C4-2B (cell line): ENCODE results near the gene SSTR4.
A peak's percentile ranks its signal among the peaks of the same experiment; 100 is the strongest.
"Not testable (repeated sequence)": the region's sequence is repeated elsewhere in the genome, so short reads cannot be mapped to it uniquely, and the experiment has no call there.

Source experiments
- H3K27ac ChIP-seq: fragments of 450-650 bp; 2 replicates; pipeline ENCODE4 v1.5.1; 2017
- CTCF ChIP-seq: fragments of 450-650 bp; conservative IDR thresholded peaks from 2 replicates; pipeline ENCODE4 v1.5.1; 2017; ENCODE audit warnings: mild to moderate bottlenecking
- ZFX ChIP-seq: fragments of 450-650 bp; IDR thresholded peaks from 2 replicates; pipeline ENCODE4 v1.6.1; 2017

Gene SSTR4, protein sequence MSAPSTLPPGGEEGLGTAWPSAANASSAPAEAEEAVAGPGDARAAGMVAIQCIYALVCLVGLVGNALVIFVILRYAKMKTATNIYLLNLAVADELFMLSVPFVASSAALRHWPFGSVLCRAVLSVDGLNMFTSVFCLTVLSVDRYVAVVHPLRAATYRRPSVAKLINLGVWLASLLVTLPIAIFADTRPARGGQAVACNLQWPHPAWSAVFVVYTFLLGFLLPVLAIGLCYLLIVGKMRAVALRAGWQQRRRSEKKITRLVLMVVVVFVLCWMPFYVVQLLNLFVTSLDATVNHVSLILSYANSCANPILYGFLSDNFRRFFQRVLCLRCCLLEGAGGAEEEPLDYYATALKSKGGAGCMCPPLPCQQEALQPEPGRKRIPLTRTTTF

GRCh38 chr20:23034721-23035671, at the start of gene SSTR4:
Gene SSTR4 (plus strand): TSS chr20:23035312. CDS start chr20:23035484, 172 bp downstream.
- no peak for TF ChIP-seq ZFX
- TF ChIP-seq CTCF, result no peak

GRCh38 chr20:22986601-22987000, 48.5 kb upstream of the SSTR4 start:
- no peak overlapping the region for H3K27ac ChIP-seq
- TF ChIP-seq ZFX (no peak), CTCF (no peak)

More at GRCh38 chr20:23034721-23035671, at the start of gene SSTR4:
- H3K27ac ChIP-seq, result no peak within 1 kb of the TSS

- H3K27ac ChIP-seq, result not testable (repeated sequence)
These were observed 43.7 kb upstream of the SSTR4 start for GRCh38 chr20:22991424-22991823.

- no peak overlapping the region for H3K27ac ChIP-seq
- no peak for TF ChIP-seq CTCF
- no peak for TF ChIP-seq ZFX
These were observed 41.3 kb upstream of the SSTR4 start for GRCh38 chr20:22993823-22994222.

- TF ChIP-seq ZFX (no peak), CTCF (no peak)
- H3K27ac ChIP-seq, result no peak overlapping the region
These were observed 39.2 kb upstream of the SSTR4 start for GRCh38 chr20:22995923-22996322.

GRCh38 chr20:22998476-22998875, 36.6 kb upstream of the SSTR4 start:
- TF ChIP-seq ZFX, result no peak
- no peak for TF ChIP-seq CTCF
- H3K27ac ChIP-seq, result no peak overlapping the region

DNA sequence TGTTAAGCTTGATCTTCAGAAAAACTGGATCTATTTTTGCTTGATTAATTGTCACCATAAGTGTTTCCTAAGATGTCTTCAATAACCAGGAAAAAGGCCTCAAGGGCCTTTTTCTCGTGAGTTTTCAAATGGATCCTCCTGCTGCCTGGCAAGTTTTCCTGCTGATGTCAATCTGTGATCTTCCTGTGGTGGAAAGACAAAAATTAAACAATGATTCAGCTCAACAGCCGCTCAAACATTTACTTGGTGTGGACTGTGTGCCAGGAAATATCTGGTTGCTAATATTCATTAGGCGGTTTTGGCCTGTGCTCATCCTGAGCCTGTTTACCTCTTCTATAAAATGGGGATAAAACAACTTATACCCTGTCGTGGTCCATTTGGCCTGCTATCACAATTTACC, 35.4 kb upstream of the SSTR4 start:
- TF ChIP-seq CTCF (no peak), ZFX (no peak)
- H3K27ac ChIP-seq, result peak overlapping the region; percentile 43
